Panc1 (cell line): ENCODE results near the gene PHACTR4. TPM values are rescaled to one million over a fixed set of nuclear protein-coding genes. Genes with fewer than 3 reads are reported as not detected.

Source experiments
- ATAC-seq: fragments of 200-7000 bp; cut with Tn5 transposase; 2 replicates; pipeline ENCODE4 v1.9.1; 2020; ENCODE audit warnings: mild to moderate bottlenecking, moderate library complexity
- BruUV-seq: library from RNA; stranded (reverse); fragments of 400-500 nt; replicated peaks from 2 replicates; lab custom pipeline; 2021; lab: Mats Ljungman, UMichigan
- CTCF ChIA-PET: fragments of 300-600 bp; sonication (Branson Sonifier 250); formaldehyde crosslinking; loops from one replicate; lab custom pipeline; 2022; ENCODE audit warnings: antibody characterized with exemption; lab: Charles Lee
- POLR2A ChIA-PET: fragments of 300-600 bp; sonication (Branson Sonifier 250); formaldehyde crosslinking; loops from one replicate; lab custom pipeline; 2022; ENCODE audit warnings: antibody characterized with exemption; lab: Charles Lee
- DNase-seq: peaks from one replicate; pipeline ENCODE4 v3.0.0-alpha.2; 2010; ENCODE audit warnings: low read depth, low spot score
- H3K27ac ChIP-seq: 2 replicates; pipeline ENCODE4 v1.5.1; 2011; ENCODE audit warnings: mild to moderate bottlenecking, low read length, inconsistent platforms
- H3K27me3 ChIP-seq: fragments of 200-500 bp; sonication (Bioruptor generic); 2 replicates; pipeline ENCODE4 v1.6.0; 2014; ENCODE audit warnings: low read length, inconsistent platforms; ENCODE audit not compliant: control insufficient read depth, insufficient read depth
- H3K36me3 ChIP-seq: fragments of 200-500 bp; sonication (Bioruptor generic); 2 replicates; pipeline ENCODE4 v1.5.1; 2014; ENCODE audit warnings: inconsistent platforms, mild to moderate bottlenecking, low read length, moderate library complexity; ENCODE audit not compliant: control insufficient read depth, insufficient read depth
- H3K4me1 ChIP-seq: 2 replicates; pipeline ENCODE4 v1.5.1; 2011; ENCODE audit warnings: inconsistent platforms, mild to moderate bottlenecking, low read length, moderate library complexity; ENCODE audit not compliant: control insufficient read depth, insufficient read depth
- H3K4me3 ChIP-seq, 2 experiments: 2 replicates each; pipeline ENCODE4 v1.5.1; 2011 to 2012; ENCODE audit warnings: low read depth in 2 of 2, low read length in 2 of 2, mild to moderate bottlenecking in 2 of 2, inconsistent platforms in 1 of 2, moderate library complexity in 1 of 2
- H3K9me3 ChIP-seq: fragments of 200-500 bp; sonication (Bioruptor generic); 2 replicates; pipeline ENCODE4 v1.5.1; 2014; ENCODE audit warnings: low read depth, mild to moderate bottlenecking, inconsistent platforms, low read length, moderate library complexity; ENCODE audit not compliant: control insufficient read depth, insufficient read depth
- CTCF ChIP-seq: fragments of 450-650 bp; IDR thresholded peaks from 2 replicates; pipeline ENCODE4 v1.5.1; 2017; ENCODE audit warnings: mild to moderate bottlenecking
- POLR2AphosphoS5 ChIP-seq: IDR thresholded peaks from 2 replicates; pipeline ENCODE4 v1.6.1; 2012; ENCODE audit warnings: mild to moderate bottlenecking, low read depth, low read length, moderate library complexity
- SIN3A ChIP-seq: IDR thresholded peaks from 2 replicates; pipeline ENCODE4 v1.6.1; 2012; ENCODE audit warnings: low read depth, mild to moderate bottlenecking, low read length, moderate library complexity, borderline replicate concordance; ENCODE audit not compliant: insufficient read depth
- TCF7L2 ChIP-seq: IDR thresholded peaks from 2 replicates; pipeline ENCODE4 v1.6.1; 2011; ENCODE audit warnings: mild to moderate bottlenecking, low read depth, low read length, inconsistent platforms
- in situ Hi-C: cut with HindIII; loops from 2 replicates; pipeline ENCODE4 v1.10.0; 2016; ENCODE audit warnings: low sequenced_read_pairs, low pct_unique_long_range_greater_than_20kb
- intact Hi-C: fragments of 100-400 bp; cut with micrococcal nuclease; formaldehyde crosslinking; loops from one replicate; pipeline ENCODE4 v1.10.0; 2022; ENCODE audit not compliant: unreplicated experiment
- total RNA-seq: library from RNA; stranded (reverse); gene quantifications from one replicate; pipeline ENCODE4 v1.2.1, GENCODE V29; 2021; ENCODE audit not compliant: unreplicated experiment
- TF ChIP-seq, protein P1 (sequence below), 2 experiments: IDR thresholded peaks; 2 replicates each; pipeline ENCODE4 v1.6.1; 2011 to 2012; ENCODE audit warnings: low read depth in 2 of 2, control low read depth in 1 of 2, low read length in 1 of 2, mild to moderate bottlenecking in 1 of 2, moderate library complexity in 1 of 2; ENCODE audit not compliant: insufficient read depth in 1 of 2

PHACTR4 gene
- total RNA-seq, 1 experiment from 2014 or later = 63.4 TPM

DNA sequence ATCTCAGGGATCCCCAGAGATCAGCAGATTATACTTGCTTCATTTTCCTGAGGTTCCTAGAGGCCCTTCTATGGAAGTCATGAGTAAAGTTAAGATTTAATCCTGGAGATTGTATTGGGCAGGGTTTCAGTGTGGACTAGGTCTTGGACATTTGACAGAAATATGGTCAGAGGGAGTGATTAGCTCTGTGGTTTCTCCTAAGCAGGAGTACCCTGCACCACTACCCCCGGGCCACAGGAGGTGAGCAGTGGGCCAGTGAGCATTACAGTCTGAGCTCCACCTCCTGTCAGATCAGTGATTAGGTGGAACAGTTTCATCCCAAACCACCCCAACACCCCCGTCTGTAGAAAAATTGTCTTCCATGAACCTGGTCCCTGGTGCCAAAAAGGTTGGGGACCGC, 43.2 kb downstream of the PHACTR4 start:
- intact Hi-C loops = no loop called here
- no peak for DNase-seq
- peaks cover 8% of the 10 kb centered on the region; the same call in 1 of the 2 replicates for H3K36me3 ChIP-seq
- H3K4me1 ChIP-seq = peaks cover 8% of the 10 kb centered on the region; the same call in 1 of the 2 replicates
- TF ChIP-seq CTCF (no peak), POLR2AphosphoS5 (no peak), SIN3A (no peak), TCF7L2 (no peak)
- TF ChIP-seq, protein P1, sequence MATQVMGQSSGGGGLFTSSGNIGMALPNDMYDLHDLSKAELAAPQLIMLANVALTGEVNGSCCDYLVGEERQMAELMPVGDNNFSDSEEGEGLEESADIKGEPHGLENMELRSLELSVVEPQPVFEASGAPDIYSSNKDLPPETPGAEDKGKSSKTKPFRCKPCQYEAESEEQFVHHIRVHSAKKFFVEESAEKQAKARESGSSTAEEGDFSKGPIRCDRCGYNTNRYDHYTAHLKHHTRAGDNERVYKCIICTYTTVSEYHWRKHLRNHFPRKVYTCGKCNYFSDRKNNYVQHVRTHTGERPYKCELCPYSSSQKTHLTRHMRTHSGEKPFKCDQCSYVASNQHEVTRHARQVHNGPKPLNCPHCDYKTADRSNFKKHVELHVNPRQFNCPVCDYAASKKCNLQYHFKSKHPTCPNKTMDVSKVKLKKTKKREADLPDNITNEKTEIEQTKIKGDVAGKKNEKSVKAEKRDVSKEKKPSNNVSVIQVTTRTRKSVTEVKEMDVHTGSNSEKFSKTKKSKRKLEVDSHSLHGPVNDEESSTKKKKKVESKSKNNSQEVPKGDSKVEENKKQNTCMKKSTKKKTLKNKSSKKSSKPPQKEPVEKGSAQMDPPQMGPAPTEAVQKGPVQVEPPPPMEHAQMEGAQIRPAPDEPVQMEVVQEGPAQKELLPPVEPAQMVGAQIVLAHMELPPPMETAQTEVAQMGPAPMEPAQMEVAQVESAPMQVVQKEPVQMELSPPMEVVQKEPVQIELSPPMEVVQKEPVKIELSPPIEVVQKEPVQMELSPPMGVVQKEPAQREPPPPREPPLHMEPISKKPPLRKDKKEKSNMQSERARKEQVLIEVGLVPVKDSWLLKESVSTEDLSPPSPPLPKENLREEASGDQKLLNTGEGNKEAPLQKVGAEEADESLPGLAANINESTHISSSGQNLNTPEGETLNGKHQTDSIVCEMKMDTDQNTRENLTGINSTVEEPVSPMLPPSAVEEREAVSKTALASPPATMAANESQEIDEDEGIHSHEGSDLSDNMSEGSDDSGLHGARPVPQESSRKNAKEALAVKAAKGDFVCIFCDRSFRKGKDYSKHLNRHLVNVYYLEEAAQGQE (IDR thresholded peaks at IDR 0.05; ENCODE audit: insufficient read depth in 1 of 2, low read depth in 2 of 2, low read length in 1 of 2) = no peak
- no TSS peak for BruUV-seq
- ChIA-PET CTCF (no interaction called here), POLR2A (no interaction called here)
- in situ Hi-C loops = no loop called here
- H3K9me3 ChIP-seq = no peaks in the 10 kb centered on the region
- no peak overlapping the region for H3K4me3 ChIP-seq
- no peak; the same call in 1 of the 2 replicates for ATAC-seq
- no peak overlapping the region for H3K27ac ChIP-seq
- H3K27me3 ChIP-seq = no peaks in the 10 kb centered on the region

DNA sequence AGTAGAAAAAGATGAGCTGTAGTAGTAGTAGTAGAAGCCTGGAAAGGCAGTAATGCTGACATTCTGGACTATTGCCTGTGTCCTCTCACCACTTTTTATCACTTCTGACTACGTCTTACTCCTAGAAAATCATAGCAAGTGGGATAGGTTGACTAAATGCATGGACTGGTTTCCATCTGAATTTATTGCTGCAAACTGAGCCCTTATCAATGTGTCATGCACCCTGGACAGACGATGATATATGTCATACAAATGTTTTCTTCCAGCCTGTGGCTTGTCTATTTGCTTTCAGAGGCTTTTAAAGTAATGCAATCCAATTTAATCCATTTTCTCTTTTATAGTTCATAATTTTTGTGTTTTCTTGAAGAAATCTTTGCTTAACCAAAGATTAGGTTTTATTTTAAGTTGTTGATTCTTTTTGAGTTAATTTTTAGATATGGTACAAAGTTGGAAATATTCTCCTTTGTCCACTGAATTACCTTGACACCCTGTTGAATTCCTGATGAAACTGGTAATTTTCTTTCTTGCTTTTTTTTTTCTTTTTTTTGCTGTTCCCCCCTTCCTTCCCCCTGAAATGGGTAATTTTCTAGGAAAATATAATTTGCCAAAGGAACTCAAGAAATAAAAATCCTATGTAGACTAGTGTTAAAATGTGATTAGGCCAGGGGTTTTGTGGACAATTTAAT, 47.1 kb downstream of the PHACTR4 start:
- DNase-seq = no peak
- in situ Hi-C loops (no loop called here), intact Hi-C loops (no loop called here)
- BruUV-seq = no TSS peak
- Histone ChIP-seq H3K9me3 (no peaks in the 10 kb centered on the region), H3K27ac (peak overlapping the region; percentile 29; the same call in 1 of the 2 replicates), H3K4me1 (peaks cover 8% of the 10 kb centered on the region; the same call in 1 of the 2 replicates), H3K4me3 (no peak overlapping the region), H3K36me3 (peaks cover 7% of the 10 kb centered on the region; the same call in 1 of the 2 replicates), H3K27me3 (no peaks in the 10 kb centered on the region)
- ChIA-PET CTCF (no interaction called here), POLR2A (no interaction called here)
- no peak for ATAC-seq
- TF ChIP-seq CTCF (no peak), SIN3A (no peak), POLR2AphosphoS5 (no peak), TCF7L2 (no peak)
- TF ChIP-seq, protein P1 (IDR thresholded peaks at IDR 0.05; ENCODE audit: insufficient read depth in 1 of 2, low read depth in 2 of 2, low read length in 1 of 2) = no peak
